ENCODE data around the gene FNDC3B.

- TF ChIP-seq CTCF (IDR thresholded peaks at IDR 0.05) (no peak), EZH2 (IDR thresholded peaks at IDR 0.05; ENCODE audit: borderline replicate concordance, insufficient read depth, low read depth, low read length, poor library complexity, severe bottlenecking) (no peak)
These were observed 112.6 kb downstream of the FNDC3B start for GRCh38 chr3:172151651-172152649.

All from B cell (primary cell).